Subcutaneous abdominal adipose tissue (tissue), 5 donors: ENCODE results near the gene CAPN2.
A peak's percentile ranks its signal among the peaks of the same experiment; 100 is the strongest.

Experiments
- H3K27ac ChIP-seq: one replicate; pipeline ENCODE4 v1.7.0; 2013; ENCODE audit warnings: low read depth, mild to moderate bottlenecking, inconsistent platforms, low read length, moderate library complexity
- H3K27me3 ChIP-seq, 5 donors: one replicate each; pipeline ENCODE4 v1.7.0; 2013; ENCODE audit warnings: low read length in 5 of 5, inconsistent platforms in 1 of 5; ENCODE audit not compliant: control insufficient read depth in 5 of 5, insufficient read depth in 4 of 5
- H3K36me3 ChIP-seq, 5 donors: one replicate each; pipeline ENCODE4 v1.7.0; 2013; ENCODE audit warnings: low read length in 5 of 5; ENCODE audit not compliant: control insufficient read depth in 5 of 5, insufficient read depth in 5 of 5
- H3K4me1 ChIP-seq, 5 donors: one replicate each; pipeline ENCODE4 v1.7.0; 2013; ENCODE audit warnings: low read length in 5 of 5, mild to moderate bottlenecking in 3 of 5, moderate library complexity in 1 of 5; ENCODE audit not compliant: control insufficient read depth in 5 of 5, insufficient read depth in 5 of 5
- H3K4me3 ChIP-seq, 5 donors: one replicate each; pipeline ENCODE4 v1.7.0; 2013; ENCODE audit warnings: low read length in 5 of 5, low read depth in 1 of 5
- H3K9ac ChIP-seq, 5 donors: one replicate each; pipeline ENCODE4 v1.7.0; 2013; ENCODE audit warnings: low read length in 5 of 5, mild to moderate bottlenecking in 4 of 5, moderate library complexity in 3 of 5
- H3K9me3 ChIP-seq, 5 donors: one replicate each; pipeline ENCODE4 v1.7.0; 2013; ENCODE audit warnings: low read length in 5 of 5; ENCODE audit not compliant: control insufficient read depth in 5 of 5
- donor health status: healthy.
- donor health status: healthy.
- donor health status: healthy.
- donor health status: healthy.
- donor health status: healthy.

CAPN2 gene

GRCh38 chr1:223758734-223759133 is 46.4 kb downstream of the CAPN2 start:
- no peaks in the 10 kb centered on the region for H3K9me3 ChIP-seq
- H3K27ac ChIP-seq = no peak overlapping the region
- H3K4me1 ChIP-seq = no peaks in the 10 kb centered on the region
- no peak overlapping the region for H3K4me3 ChIP-seq
- H3K36me3 ChIP-seq = peaks cover 0 to 100% (median 94%) of the 10 kb centered on the region in 5 donors
- H3K27me3 ChIP-seq = no peaks in the 10 kb centered on the region
- no peak overlapping the region for H3K9ac ChIP-seq

- Histone ChIP-seq H3K27ac (no peak overlapping the region), H3K9ac (no peak overlapping the region), H3K9me3 (no peaks in the 10 kb centered on the region), H3K36me3 (peaks cover 0 to 100% (median 94%) of the 10 kb centered on the region in 5 donors), H3K27me3 (no peaks in the 10 kb centered on the region), H3K4me3 (no peak overlapping the region), H3K4me1 (no peaks in the 10 kb centered on the region)
Measured at GRCh38 chr1:223759273-223759672, 46.9 kb downstream of the CAPN2 start.

GRCh38 chr1:223760833-223761232 is 48.5 kb downstream of the CAPN2 start:
- H3K9me3 ChIP-seq = no peaks in the 10 kb centered on the region
- no peaks in the 10 kb centered on the region for H3K27me3 ChIP-seq
- H3K36me3 ChIP-seq = peaks cover 0 to 100% (median 93%) of the 10 kb centered on the region in 5 donors
- H3K9ac ChIP-seq = no peak overlapping the region
- peaks cover 0 to 5% (median 0%) of the 10 kb centered on the region in 5 donors for H3K4me1 ChIP-seq
- H3K4me3 ChIP-seq = no peak overlapping the region
- no peak overlapping the region for H3K27ac ChIP-seq

GRCh38 chr1:223761411-223761810 is 49.1 kb downstream of the CAPN2 start:
- Histone ChIP-seq H3K9me3 (no peaks in the 10 kb centered on the region), H3K9ac (no peak overlapping the region), H3K4me3 (no peak overlapping the region), H3K27ac (no peak overlapping the region), H3K27me3 (no peaks in the 10 kb centered on the region), H3K36me3 (peaks cover 0 to 100% (median 93%) of the 10 kb centered on the region in 5 donors), H3K4me1 (peaks cover 0 to 5% (median 0%) of the 10 kb centered on the region in 5 donors)

GRCh38 chr1:223763251-223763650 is 50.9 kb downstream of the CAPN2 start:
- no peaks in the 10 kb centered on the region for H3K9me3 ChIP-seq
- no peak overlapping the region for H3K9ac ChIP-seq
- no peak overlapping the region for H3K27ac ChIP-seq
- no peaks in the 10 kb centered on the region for H3K27me3 ChIP-seq
- H3K36me3 ChIP-seq = peaks cover 0 to 85% (median 77%) of the 10 kb centered on the region in 5 donors
- no peak overlapping the region for H3K4me3 ChIP-seq
- H3K4me1 ChIP-seq = peaks cover 0 to 5% (median 0%) of the 10 kb centered on the region in 5 donors

- Histone ChIP-seq H3K27me3 (no peaks in the 10 kb centered on the region), H3K9me3 (no peaks in the 10 kb centered on the region), H3K36me3 (peaks cover 0 to 81% (median 72%) of the 10 kb centered on the region in 5 donors), H3K9ac (no peak overlapping the region), H3K4me1 (peaks cover 0 to 5% (median 0%) of the 10 kb centered on the region in 5 donors), H3K27ac (no peak overlapping the region), H3K4me3 (no peak overlapping the region)
Measured at GRCh38 chr1:223763881-223764280, 51.5 kb downstream of the CAPN2 start.

GRCh38 chr1:223765036-223765718 is 52.8 kb downstream of the CAPN2 start:
- Histone ChIP-seq H3K36me3 (peaks cover 4 to 78% (median 69%) of the 10 kb centered on the region in 5 donors), H3K4me3 (no peak overlapping the region), H3K9me3 (no peaks in the 10 kb centered on the region), H3K4me1 (peaks cover 0 to 5% (median 0%) of the 10 kb centered on the region in 5 donors), H3K9ac (peak overlapping the region in 1 of 5 donors; percentile 16), H3K27me3 (no peaks in the 10 kb centered on the region), H3K27ac (no peak overlapping the region)

GRCh38 chr1:223765719-223766340 is 53.5 kb downstream of the CAPN2 start:
- Histone ChIP-seq H3K36me3 (peaks cover 8 to 78% (median 69%) of the 10 kb centered on the region in 5 donors), H3K4me1 (peaks cover 0 to 11% (median 3%) of the 10 kb centered on the region in 5 donors), H3K27me3 (no peaks in the 10 kb centered on the region), H3K27ac (no peak overlapping the region), H3K4me3 (no peak overlapping the region), H3K9ac (no peak overlapping the region), H3K9me3 (no peaks in the 10 kb centered on the region)

GRCh38 chr1:223770621-223771315 is 58.4 kb downstream of the CAPN2 start:
- Histone ChIP-seq H3K36me3 (peaks cover 17 to 77% (median 66%) of the 10 kb centered on the region in 5 donors), H3K4me1 (peaks cover 4 to 35% (median 24%) of the 10 kb centered on the region in 5 donors), H3K9ac (no peak overlapping the region), H3K4me3 (peak overlapping the region in 1 of 5 donors; percentile 18), H3K27me3 (no peaks in the 10 kb centered on the region), H3K9me3 (no peaks in the 10 kb centered on the region), H3K27ac (peak overlapping the region; percentile 56)

- H3K36me3 ChIP-seq = peaks cover 17 to 77% (median 66%) of the 10 kb centered on the region in 5 donors
- H3K4me1 ChIP-seq = peaks cover 7 to 42% (median 24%) of the 10 kb centered on the region in 5 donors
- H3K4me3 ChIP-seq = peak overlapping the region in 1 of 5 donors; percentile 18
- no peaks in the 10 kb centered on the region for H3K9me3 ChIP-seq
- peak overlapping the region; percentile 56 for H3K27ac ChIP-seq
- no peak overlapping the region for H3K9ac ChIP-seq
- no peaks in the 10 kb centered on the region for H3K27me3 ChIP-seq
Measured at GRCh38 chr1:223771469-223771813, 59.1 kb downstream of the CAPN2 start.
